Superior temporal gyrus (tissue), 1 donor: ENCODE data around the gene CNIH2.
A peak's percentile ranks its signal among the peaks of the same experiment; 100 is the strongest.
"Not testable (repeated sequence)": the region's sequence is repeated elsewhere in the genome, so short reads cannot be mapped to it uniquely, and the experiment has no call there.

Experiments used
- DNase-seq: peaks from one replicate; pipeline ENCODE4 v3.0.0-alpha.2; 2016; ENCODE audit errors: extremely low spot score

CNIH2 gene

DNA sequence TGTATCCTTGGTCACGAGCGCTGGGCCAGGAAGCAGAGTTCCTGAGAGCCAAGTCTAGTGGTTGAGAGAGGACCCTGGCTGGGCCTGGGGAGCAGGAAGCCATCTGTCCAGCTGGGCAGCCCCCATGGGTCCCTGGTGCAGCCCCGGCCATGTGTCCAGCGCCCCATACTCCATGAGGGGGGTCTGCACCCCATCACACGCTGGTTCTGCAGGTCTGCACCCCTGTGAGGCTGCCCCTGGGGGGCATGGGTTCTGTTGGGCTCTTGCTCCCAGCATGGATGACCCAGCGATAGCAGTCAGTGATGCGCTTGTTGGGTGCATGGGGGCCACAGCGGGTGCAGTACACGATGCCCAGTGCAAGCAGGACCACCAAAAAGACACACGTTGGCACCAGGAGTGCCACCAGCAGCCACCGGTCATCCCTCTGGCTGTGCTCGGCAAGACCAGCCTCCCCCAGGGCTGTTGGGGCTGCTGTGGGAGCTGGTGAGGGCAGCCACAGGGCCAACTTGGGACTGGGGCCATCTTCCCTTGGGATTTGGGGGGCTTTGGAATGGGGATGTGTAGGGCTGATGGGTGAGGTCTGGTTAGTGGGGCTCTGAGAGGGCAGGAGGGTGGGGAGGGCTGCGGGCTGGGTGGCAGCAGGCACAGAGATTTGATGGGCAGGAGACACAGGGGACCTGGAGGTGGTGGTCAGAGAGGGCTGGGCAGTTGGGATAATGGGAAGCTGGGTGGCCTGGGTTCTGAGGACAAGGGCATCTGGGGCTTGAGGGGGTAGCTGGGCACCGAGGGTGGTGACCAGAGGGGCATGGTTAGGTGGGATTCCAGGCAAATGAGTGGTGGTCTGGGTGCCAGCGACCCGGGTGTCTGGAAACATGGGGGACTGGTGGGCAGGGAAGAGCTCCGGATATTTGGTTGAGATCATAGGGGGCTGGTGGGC lies 36.9 kb downstream of the CNIH2 start:
- no peak for DNase-seq

DNA sequence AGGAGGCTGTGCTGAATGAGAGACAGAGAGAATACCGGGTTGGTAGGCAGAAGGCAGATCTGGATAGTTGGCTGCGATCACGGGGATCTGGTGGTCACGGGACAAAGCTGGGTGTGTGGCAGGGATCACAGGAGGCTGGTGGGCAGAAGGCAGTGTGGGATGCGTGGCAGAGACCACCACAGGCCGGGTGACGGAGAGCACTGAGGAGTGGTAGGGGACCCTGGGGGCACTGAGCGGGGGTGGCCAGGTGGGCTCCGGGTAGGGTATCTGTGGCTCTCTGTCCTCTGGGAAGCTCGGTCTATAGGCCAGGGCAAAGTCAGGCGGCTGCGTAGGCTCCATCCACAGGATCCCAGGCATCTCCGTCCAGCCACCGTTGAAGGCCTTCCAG lies 37.5 kb downstream of the CNIH2 start:
- DNase-seq, result no peak

GRCh38 chr11:66315921-66316811 lies 38.2 kb downstream of the CNIH2 start:
- no peak for DNase-seq

- no peak for DNase-seq
Observed at GRCh38 chr11:66316849-66317251, 38.9 kb downstream of the CNIH2 start, which contains the start of gene CD248. TSS of gene CD248 (minus strand) at chr11:66317044. CDS start at chr11:66317027, 17 bp downstream.

DNA sequence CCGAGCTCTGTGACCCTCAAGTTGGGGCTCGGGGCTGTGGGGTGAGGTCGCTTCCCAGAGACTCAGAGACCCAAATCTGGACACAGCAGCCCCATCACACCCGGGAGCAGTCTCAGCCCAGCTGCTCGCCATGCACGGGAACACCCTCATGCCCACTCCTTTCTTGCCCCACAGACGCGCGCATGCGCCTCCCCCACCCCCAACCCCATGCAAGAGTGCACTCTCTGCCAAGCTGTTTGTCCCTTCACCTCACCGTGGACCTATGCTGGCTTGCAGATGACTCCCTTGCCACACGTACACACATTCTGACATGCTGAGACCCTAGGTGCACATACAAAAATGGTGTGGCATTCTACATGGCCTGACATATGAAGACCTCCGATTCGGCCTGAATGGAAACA lies 39.3 kb downstream of the CNIH2 start:
- DNase-seq, result no peak

GRCh38 chr11:66317723-66318599 lies 40.0 kb downstream of the CNIH2 start:
- DNase-seq, result no peak

- no peak for DNase-seq
Observed at GRCh38 chr11:66318600-66318970, 40.6 kb downstream of the CNIH2 start.

DNA sequence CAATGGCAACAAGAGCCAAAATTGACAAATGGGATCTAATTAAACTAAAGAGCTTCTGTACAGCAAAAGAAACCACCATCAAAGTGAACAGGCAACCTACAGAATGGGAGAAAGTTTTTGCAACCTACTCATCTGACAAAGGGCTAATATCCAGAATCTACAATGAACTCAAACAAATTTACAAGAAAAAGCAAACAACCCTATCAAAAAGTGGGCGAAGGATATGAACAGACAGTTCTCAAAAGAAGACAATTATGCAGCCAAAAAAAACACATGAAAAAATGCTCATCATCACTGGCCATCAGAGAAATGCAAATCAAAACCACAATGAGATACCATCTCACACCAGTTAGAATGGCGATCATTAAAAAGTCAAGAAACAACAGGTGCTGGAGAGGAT lies 42.3 kb downstream of the CNIH2 start:
- DNase-seq, result not testable (repeated sequence)

- DNase-seq, result not testable (repeated sequence)
Observed at GRCh38 chr11:66320748-66321147, 42.8 kb downstream of the CNIH2 start.

DNA sequence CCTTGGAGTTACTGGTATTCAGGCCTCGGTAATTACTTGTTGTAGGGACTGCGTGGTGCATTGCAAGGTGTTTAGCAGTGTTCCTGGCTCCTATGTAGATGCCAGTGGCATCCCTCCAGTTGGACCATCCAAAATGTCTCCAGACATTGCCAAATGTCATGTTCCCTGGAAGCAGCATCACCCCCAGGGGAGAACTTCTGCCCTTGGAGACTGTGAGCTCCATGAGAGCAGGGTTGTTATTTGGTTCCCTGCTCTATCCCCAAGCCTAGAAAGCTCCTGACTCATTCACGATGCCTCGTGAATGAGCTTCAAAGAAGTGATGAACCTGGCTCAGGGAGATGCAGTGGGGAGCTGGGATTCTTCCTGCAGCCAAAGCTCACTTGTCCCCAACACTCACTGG lies 43.6 kb downstream of the CNIH2 start:
- DNase-seq, result no peak

- no peak for DNase-seq
Observed at GRCh38 chr11:66322732-66323427, 44.9 kb downstream of the CNIH2 start.

DNA sequence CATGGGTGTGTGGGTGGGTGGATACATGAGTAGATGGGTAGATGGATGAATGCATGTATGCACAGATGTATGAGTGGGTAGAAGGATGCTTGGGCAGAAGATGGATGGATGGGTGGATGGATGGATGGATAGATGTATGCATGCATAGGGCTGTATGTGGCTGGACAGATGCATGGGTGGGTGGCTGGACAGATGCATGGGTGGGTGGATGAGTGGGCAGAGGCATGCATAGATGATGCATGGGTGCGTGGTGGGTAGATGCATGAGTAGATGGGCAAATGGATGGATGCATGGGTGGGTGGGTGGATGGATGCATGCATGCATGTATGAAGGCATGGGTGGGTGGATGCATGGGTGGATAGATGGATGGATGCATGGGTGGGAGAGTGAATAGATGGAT lies 45.7 kb downstream of the CNIH2 start:
- no peak for DNase-seq

GRCh38 chr11:66324664-66325063 lies 46.7 kb downstream of the CNIH2 start:
- no peak for DNase-seq

DNA sequence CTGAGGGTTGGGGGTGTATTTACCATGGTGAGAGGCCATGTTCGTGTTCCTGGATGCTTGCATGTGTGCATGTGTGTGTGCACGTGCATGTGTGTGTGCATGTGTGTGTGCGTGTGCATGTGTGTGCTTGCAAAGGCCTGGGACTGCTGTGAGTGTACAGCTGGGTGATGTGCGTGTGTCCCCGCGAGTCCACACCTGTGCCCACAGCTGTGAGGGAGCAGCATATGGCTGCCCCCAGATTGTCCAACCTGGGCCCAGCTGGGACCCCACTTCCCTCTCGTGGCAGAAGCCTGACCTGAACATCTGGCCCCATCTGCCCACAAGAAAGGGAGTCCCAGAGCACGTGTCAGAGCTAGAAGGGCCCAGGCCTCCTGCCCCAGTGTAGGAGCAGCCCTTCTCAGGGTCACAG lies 47.3 kb downstream of the CNIH2 start:
- no peak for DNase-seq

- no peak for DNase-seq
Observed at GRCh38 chr11:66326261-66327111, 48.5 kb downstream of the CNIH2 start.

DNA sequence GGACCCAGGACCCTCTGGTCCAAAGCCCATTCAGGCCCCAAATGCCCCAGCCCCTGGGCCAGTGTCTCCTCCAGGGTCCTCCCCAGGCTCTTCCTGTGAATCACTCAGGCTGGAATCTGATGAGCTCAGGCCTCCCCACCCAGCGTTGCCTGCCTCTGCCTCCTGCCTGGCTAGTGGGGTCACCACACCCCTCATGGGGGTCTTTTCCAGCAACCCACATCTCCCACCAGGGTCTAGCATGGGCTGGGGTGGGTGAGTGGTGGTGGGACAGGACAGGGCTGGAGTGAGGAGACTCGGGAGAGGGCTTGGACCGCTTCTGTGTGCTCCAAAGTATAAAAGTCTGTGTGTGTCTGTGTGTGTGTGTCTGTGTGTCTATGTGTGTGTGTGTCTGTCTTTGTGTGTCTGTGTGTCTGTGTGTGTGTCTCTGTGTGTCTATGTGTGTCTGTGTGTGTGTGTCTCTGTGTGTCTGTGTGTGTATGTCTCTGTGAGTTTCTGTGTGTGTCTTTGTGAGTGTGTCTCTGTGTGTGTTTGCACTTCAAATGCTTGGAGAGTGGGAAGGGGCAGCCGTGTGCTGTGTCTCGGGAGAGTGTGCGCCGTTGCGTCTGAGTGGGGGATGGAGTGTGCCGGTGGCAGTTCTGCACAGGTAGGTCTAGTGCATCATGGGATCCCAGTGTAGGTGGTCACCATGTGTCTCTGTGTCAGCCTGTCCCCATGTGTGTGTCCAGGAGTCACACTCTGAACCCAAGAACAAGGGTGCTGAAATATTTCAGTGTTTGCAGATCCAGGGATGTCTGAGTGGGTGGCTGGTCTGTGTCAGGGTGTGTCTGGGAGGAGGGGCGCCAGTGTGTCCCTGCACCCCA lies 49.4 kb downstream of the CNIH2 start:
- no peak for DNase-seq

- no peak for DNase-seq
Observed at GRCh38 chr11:66328031-66328301, 50.0 kb downstream of the CNIH2 start.

GRCh38 chr11:66328302-66329144 lies 50.5 kb downstream of the CNIH2 start:
- DNase-seq, result peak; percentile 85
